ENCODE results near the gene POF1B.

POF1B gene

GRCh38 chrX:85378461-85378860 lies 1.0 kb downstream of the POF1B start:
- in situ Hi-C loops (cut with HindIII; ENCODE audit: low sequenced_read_pairs), result no loop called here
- no peak for TF ChIP-seq CTCF (IDR thresholded peaks at IDR 0.05; ENCODE audit: low read depth, low read length, missing control alignments)
- no peak for DNase-seq (ENCODE audit: low read depth)
- H3K4me3 ChIP-seq (ENCODE audit: low read depth, low read length), result no peak overlapping the region

- DNase-seq (ENCODE audit: low read depth), result no peak
- H3K4me3 ChIP-seq (ENCODE audit: low read depth, low read length), result no peak overlapping the region
- in situ Hi-C loops (cut with HindIII; ENCODE audit: low sequenced_read_pairs), result no loop called here
- no peak for TF ChIP-seq CTCF (IDR thresholded peaks at IDR 0.05; ENCODE audit: low read depth, low read length, missing control alignments)
Observed at GRCh38 chrX:85375333-85375738, 4.1 kb downstream of the POF1B start.

GRCh38 chrX:85365370-85365995 lies 14.0 kb downstream of the POF1B start:
- TF ChIP-seq CTCF (IDR thresholded peaks at IDR 0.05; ENCODE audit: low read depth, low read length, missing control alignments), result no peak
- in situ Hi-C loops (cut with HindIII; ENCODE audit: low sequenced_read_pairs), result no loop called here

GRCh38 chrX:85359051-85359450 lies 20.4 kb downstream of the POF1B start:
- H3K4me3 ChIP-seq (ENCODE audit: low read depth, low read length), result no peak overlapping the region
- in situ Hi-C loops (cut with HindIII; ENCODE audit: low sequenced_read_pairs), result no loop called here
- no peak for TF ChIP-seq CTCF (IDR thresholded peaks at IDR 0.05; ENCODE audit: low read depth, low read length, missing control alignments)

More at GRCh38 chrX:85365370-85365995, 14.0 kb downstream of the POF1B start:
- no peak for DNase-seq (ENCODE audit: low read depth)
- H3K4me3 ChIP-seq (ENCODE audit: low read depth, low read length), result no peak overlapping the region

GRCh38 chrX:85345523-85345922 lies 33.9 kb downstream of the POF1B start:
- no peak for DNase-seq (ENCODE audit: low read depth)
- H3K4me3 ChIP-seq (ENCODE audit: low read depth, low read length), result no peak overlapping the region
- in situ Hi-C loops (cut with HindIII; ENCODE audit: low sequenced_read_pairs), result no loop called here
- TF ChIP-seq CTCF (IDR thresholded peaks at IDR 0.05; ENCODE audit: low read depth, low read length, missing control alignments), result no peak

More at GRCh38 chrX:85359051-85359450, 20.4 kb downstream of the POF1B start:
- DNase-seq (ENCODE audit: low read depth), result no peak

- no peak overlapping the region for H3K4me3 ChIP-seq (ENCODE audit: low read depth, low read length)
- no peak for DNase-seq (ENCODE audit: low read depth)
- TF ChIP-seq CTCF (IDR thresholded peaks at IDR 0.05; ENCODE audit: low read depth, low read length, missing control alignments), result no peak
- in situ Hi-C loops (cut with HindIII; ENCODE audit: low sequenced_read_pairs), result no loop called here
Observed at GRCh38 chrX:85327060-85327333, 52.5 kb downstream of the POF1B start.
